SU-DHL-6 (cell line): ENCODE results near the gene SPSB3.

ENCODE experiments used
- CTCF ChIP-seq: fragments of 200-600 bp; sonication (generic); IDR thresholded peaks from one replicate; pipeline ENCODE4 v1.5.1; 2017; ENCODE audit warnings: antibody characterized with exemption, mild to moderate bottlenecking, low read length, moderate library complexity; ENCODE audit not compliant: insufficient read depth, poor library complexity, severe bottlenecking
- EZH2phosphoT487 ChIP-seq: fragments of 200-600 bp; sonication (generic), shearing (Covaris generic); conservative IDR thresholded peaks from 2 replicates; pipeline ENCODE4 v1.6.1; 2018; ENCODE audit warnings: mild to moderate bottlenecking, antibody characterized with exemption, low read length, moderate library complexity, mixed read lengths

- no peak for TF ChIP-seq CTCF
- no peak for TF ChIP-seq EZH2phosphoT487
Observed at GRCh38 chr16:1794221-1794871, 12.0 kb upstream of the SPSB3 start.
